H1 (cell line): Measurements from ENCODE around the gene C11orf58. TPM values are rescaled to one million over a fixed set of nuclear protein-coding genes. Genes with fewer than 3 reads are reported as not detected.

Experiments
- CHD1 ChIP-seq: IDR thresholded peaks from 2 replicates; pipeline ENCODE4 v1.6.1; 2012; ENCODE audit warnings: low read depth, low read length, improper control_type of control experiment
- CREB1 ChIP-seq: IDR thresholded peaks from 2 replicates; pipeline ENCODE4 v1.6.1; 2012; ENCODE audit warnings: inconsistent platforms
- CTCF ChIP-seq, 3 experiments: IDR thresholded peaks; 1 replicate in 2 of 3; 2 replicates in 1 of 3; pipeline versions ENCODE4 v1.5.1 to v1.6.1; 2011; ENCODE audit warnings: low read length in 3 of 3, mild to moderate bottlenecking in 3 of 3, inconsistent platforms in 2 of 3, low read depth in 1 of 3, moderate library complexity in 1 of 3; ENCODE audit not compliant: insufficient read depth in 1 of 3; ENCODE audit errors: control extremely low read depth in 1 of 3
- PHF8 ChIP-seq: fragments of 200-600 bp; sonication (generic); conservative IDR thresholded peaks from 2 replicates; pipeline ENCODE4 v1.7.1; 2012; ENCODE audit warnings: low read depth, mild to moderate bottlenecking, inconsistent platforms, low read length, moderate library complexity
- RXRA ChIP-seq: IDR thresholded peaks from 2 replicates; pipeline ENCODE4 v1.6.1; 2011; ENCODE audit warnings: low read depth, mild to moderate bottlenecking, low read length, moderate library complexity; ENCODE audit not compliant: insufficient read depth
- SRF ChIP-seq: IDR thresholded peaks from 2 replicates; pipeline ENCODE4 v1.6.1; 2011; ENCODE audit warnings: mild to moderate bottlenecking, low read depth, low read length, moderate library complexity
- TCF12 ChIP-seq: IDR thresholded peaks from 2 replicates; pipeline ENCODE4 v1.6.1; 2011; ENCODE audit warnings: low read depth, mild to moderate bottlenecking, low read length
- TEAD4 ChIP-seq: IDR thresholded peaks from 2 replicates; pipeline ENCODE4 v1.6.1; 2012; ENCODE audit warnings: low read depth, low read length, inconsistent platforms, mixed read lengths
- polyA plus RNA-seq, 7 experiments: library from polyadenylated mRNA; depleted of rRNA in 3 of 7; stranded (reverse) in 5 of 7; unstranded in 2 of 7; fragments of >200 nt in 5 of 7; fragments of 200-250 nt in 2 of 7; gene quantifications; 1 replicate in 5 of 7; 2 replicates in 1 of 7; 4 replicates in 1 of 7; pipeline versions ENCODE4 v1.2.1 to v1.2.3, GENCODE V29; 2011 to 2013; ENCODE audit warnings: missing spikeins in 2 of 7, mixed read lengths in 2 of 7
- total RNA-seq: library from RNA; stranded (reverse); fragmentation: NEBNext Ultra II Directional; extraction: Animal tissue kit (Norgen Biotek cat#: 25700); gene quantifications from 2 replicates; pipeline ENCODE4 v1.2.1, GENCODE V29; 2021

Gene C11orf58
- total and polyA plus RNA-seq, 2 of the 8 experiments (the other 6 are each of a cell fraction or from before 2014, with no cell fraction given): 70.7 to 181 TPM

GRCh38 chr11:16797776-16798175 lies 59.3 kb downstream of the C11orf58 start (continued):
- TF ChIP-seq SRF: no peak
- TF ChIP-seq CREB1: no peak
- TF ChIP-seq TEAD4: no peak
- no peak for TF ChIP-seq CHD1
- TF ChIP-seq PHF8: no peak
- TF ChIP-seq CTCF (IDR thresholded peaks at IDR 0.05; ENCODE audit: control extremely low read depth in 1 of 3, insufficient read depth in 1 of 3, low read depth in 1 of 3, low read length in 3 of 3): no peak
- no peak for TF ChIP-seq TCF12
- TF ChIP-seq RXRA: no peak
